HepG2 (cell line): ENCODE data around the gene ARID5B. TPM values are rescaled to one million over a fixed set of nuclear protein-coding genes. Genes with fewer than 3 reads are reported as not detected.

Experiments used
- ATAC-seq: fragments of 200-7000 bp; cut with Tn5 transposase; 3 replicates; pipeline ENCODE4 v1.9.1; 2020; ENCODE audit warnings: mild to moderate bottlenecking, moderate library complexity
- BruUV-seq: library from RNA; stranded (reverse); fragments of 400-500 nt; replicated peaks from 2 replicates; lab custom pipeline; 2021; lab: Mats Ljungman, UMichigan
- CTCF ChIA-PET: fragments of 300-600 bp; formaldehyde crosslinking; extraction: SDS; loops from one replicate; lab custom pipeline; 2021; ENCODE audit warnings: low total read pairs, inconsistent platforms, low intra/inter-chr PET ratio; lab: Yijun Ruan, JAX
- POLR2A ChIA-PET: fragments of 350-600 bp; sonication (Branson Sonifier 250); formaldehyde crosslinking; loops from one replicate; lab custom pipeline; 2020; ENCODE audit warnings: antibody characterized with exemption, inconsistent platforms; lab: Yijun Ruan, JAX
- DNase-seq: peaks from one replicate; pipeline ENCODE4 v3.0.0-alpha.2; 2015; ENCODE audit warnings: low spot score
- FAIRE-seq: peaks from 3 replicates; lab custom pipeline; 2011; peaks lifted over from hg19 to GRCh38; lab: Jason Lieb, UNC
- H2AFZ ChIP-seq: one replicate; pipeline ENCODE4 v1.6.1; 2011; ENCODE audit warnings: low read length, inconsistent platforms
- H3K27ac ChIP-seq: fragments of 300-600 bp; 3 replicates; pipeline ENCODE4 v1.8.0; 2011; ENCODE audit warnings: mixed run types, mild to moderate bottlenecking, mixed read lengths, low read length, inconsistent platforms; ENCODE audit not compliant: insufficient read depth; ENCODE audit errors: extremely low read length
- H3K27me3 ChIP-seq, 2 experiments: fragments of 200-600 bp in 1 of 2; 2 replicates in 1 of 2; 3 replicates in 1 of 2; pipeline versions ENCODE4 v1.6.0 to v1.8.0; 2011; ENCODE audit warnings: low read length in 2 of 2, mild to moderate bottlenecking in 2 of 2, moderate library complexity in 2 of 2, inconsistent platforms in 1 of 2; ENCODE audit not compliant: insufficient read depth in 2 of 2, control insufficient read depth in 1 of 2
- H3K36me3 ChIP-seq, 2 experiments: fragments of 200-600 bp in 1 of 2; replicated peaks in 1 of 2; 2 replicates in 1 of 2; 3 replicates in 1 of 2; pipeline versions ENCODE4 v1.5.1 to v1.8.0; 2011; ENCODE audit warnings: low read length in 2 of 2, inconsistent platforms in 1 of 2; ENCODE audit not compliant: insufficient read depth in 2 of 2, control insufficient read depth in 1 of 2
- H3K4me1 ChIP-seq: 2 replicates; pipeline ENCODE4 v1.5.1; 2012; ENCODE audit warnings: low read length, inconsistent platforms; ENCODE audit not compliant: insufficient read depth
- H3K4me2 ChIP-seq: 2 replicates; pipeline ENCODE4 v1.6.0; 2011; ENCODE audit warnings: low read depth, low read length, inconsistent platforms
- H3K4me3 ChIP-seq, 3 experiments: fragments of 200-600 bp in 1 of 3; sonication (generic), shearing (Covaris generic) in 1 of 3; replicated peaks in 1 of 3; 2 replicates each; pipeline ENCODE4 v1.5.1; 2011 to 2016; ENCODE audit warnings: low read length in 3 of 3, inconsistent platforms in 2 of 3, low read depth in 2 of 3, mild to moderate bottlenecking in 2 of 3, control low read depth in 1 of 3, mixed read lengths in 1 of 3; ENCODE audit not compliant: insufficient read depth in 1 of 3
- H3K79me2 ChIP-seq: one replicate; pipeline ENCODE4 v1.6.1; 2011; ENCODE audit warnings: low read length, inconsistent platforms; ENCODE audit not compliant: insufficient read depth
- H3K9ac ChIP-seq: 2 replicates; pipeline ENCODE4 v1.6.0; 2011; ENCODE audit warnings: mild to moderate bottlenecking, low read depth, low read length, inconsistent platforms; ENCODE audit not compliant: insufficient read depth
- H3K9me3 ChIP-seq: 2 replicates; pipeline ENCODE4 v1.5.1; 2012; ENCODE audit warnings: mild to moderate bottlenecking, low read length
- H4K20me1 ChIP-seq: 2 replicates; pipeline ENCODE4 v1.6.0; 2011; ENCODE audit warnings: inconsistent platforms, mild to moderate bottlenecking, low read length, moderate library complexity; ENCODE audit not compliant: insufficient read depth
- GABPB1 ChIP-seq: IDR thresholded peaks from 2 replicates; pipeline ENCODE4 v1.6.1; 2016; ENCODE audit warnings: mild to moderate bottlenecking, missing genetic modification reagents, moderate library complexity, missing compliant biosample characterization
- PAX8 ChIP-seq: sonication (generic); formaldehyde crosslinking; IDR thresholded peaks from 2 replicates; pipeline ENCODE4 v1.8.0; 2022; ENCODE audit warnings: mild to moderate bottlenecking, missing genetic modification reagents, borderline replicate concordance
- WGBS: methylation state at CpG from one replicate; pipeline ENCODE4 v1.1.6; 2017; ENCODE audit warnings: low lambda C conversion rate; 5-methylcytosine and 5-hydroxymethylcytosine counted together
- in situ Hi-C: cut with HindIII; loops from 2 replicates; pipeline ENCODE4 v1.10.0; 2017; ENCODE audit warnings: low pct_unique_long_range_greater_than_20kb; ENCODE audit not compliant: extremely low pct_ligation_motif_present
- intact Hi-C: fragments of 100-400 bp; cut with micrococcal nuclease; formaldehyde crosslinking; loops from one replicate; pipeline ENCODE4 v1.10.0; 2022; ENCODE audit not compliant: unreplicated experiment
- polyA plus RNA-seq, 8 experiments: library from polyadenylated mRNA; depleted of rRNA in 3 of 8; stranded (reverse) in 7 of 8; unstranded in 1 of 8; fragments of >200 nt; fragmentation: Illumina TruSeq in 4 of 8; extraction: Trizol in 4 of 8; gene quantifications; 2 replicates each; pipeline versions ENCODE4 v1.2.1 to v1.2.3, GENCODE V29; 2011 to 2016; ENCODE audit warnings: low read depth in 4 of 8, missing spikeins in 1 of 8, mixed read lengths in 1 of 8; ENCODE audit not compliant: insufficient read depth in 1 of 8
- total RNA-seq, 5 experiments: library from RNA; depleted of rRNA; stranded (reverse); fragments of >200 nt; fragmentation: Illumina TruSeq; extraction: Trizol; gene quantifications; 2 replicates each; pipeline ENCODE4 v1.2.3, GENCODE V29; 2016; ENCODE audit warnings: low read depth in 1 of 5
- TF ChIP-seq, protein P1 (sequence below): sonication (generic); formaldehyde crosslinking; IDR thresholded peaks from 2 replicates; pipeline ENCODE4 v1.9.0; 2021; ENCODE audit warnings: missing genetic modification reagents, borderline replicate concordance
- TF ChIP-seq, protein P2 (sequence below): sonication (generic); formaldehyde crosslinking; IDR thresholded peaks from 2 replicates; pipeline ENCODE4 v1.4.0; 2020; ENCODE audit warnings: missing genetic modification reagents, borderline replicate concordance
- TF ChIP-seq, protein P3 (sequence below): sonication (generic); formaldehyde crosslinking; IDR thresholded peaks from 2 replicates; pipeline ENCODE4 v1.5.0; 2020; ENCODE audit warnings: mild to moderate bottlenecking, missing genetic modification reagents
- TF ChIP-seq, protein P4 (sequence below): sonication (generic); formaldehyde crosslinking; IDR thresholded peaks from 2 replicates; pipeline ENCODE4 v1.5.1; 2020; ENCODE audit warnings: mild to moderate bottlenecking, missing genetic modification reagents, moderate library complexity
- TF ChIP-seq, protein P5 (sequence below): IDR thresholded peaks from 2 replicates; pipeline ENCODE4 v1.6.1; 2016; ENCODE audit warnings: missing genetic modification reagents, missing compliant biosample characterization

ARID5B gene
- total and polyA plus RNA-seq, 2 of the 13 experiments (the other 11 are each of a cell fraction or from before 2014, with no cell fraction given), result 6.2 to 21.1 TPM

DNA sequence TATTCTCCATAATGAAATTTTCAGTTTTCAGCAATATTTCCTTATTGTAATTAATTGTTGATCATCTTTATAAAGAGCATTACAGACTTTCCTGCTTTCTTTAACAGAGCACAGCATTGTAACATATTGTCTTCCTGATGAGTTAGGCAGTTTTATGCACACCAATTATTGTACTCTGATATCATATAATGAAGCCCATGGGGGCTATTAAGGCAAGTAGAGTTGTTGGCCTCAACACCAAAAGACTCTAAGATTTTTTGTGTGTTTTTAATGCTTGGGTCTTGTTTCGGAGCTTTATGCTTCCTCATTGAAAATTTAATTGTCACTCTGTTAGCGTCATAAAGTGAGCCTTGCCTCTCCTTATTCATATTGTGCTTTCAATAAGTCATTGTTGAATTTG lies 49.2 kb upstream of the ARID5B start (continued):
- TF ChIP-seq, protein P1, sequence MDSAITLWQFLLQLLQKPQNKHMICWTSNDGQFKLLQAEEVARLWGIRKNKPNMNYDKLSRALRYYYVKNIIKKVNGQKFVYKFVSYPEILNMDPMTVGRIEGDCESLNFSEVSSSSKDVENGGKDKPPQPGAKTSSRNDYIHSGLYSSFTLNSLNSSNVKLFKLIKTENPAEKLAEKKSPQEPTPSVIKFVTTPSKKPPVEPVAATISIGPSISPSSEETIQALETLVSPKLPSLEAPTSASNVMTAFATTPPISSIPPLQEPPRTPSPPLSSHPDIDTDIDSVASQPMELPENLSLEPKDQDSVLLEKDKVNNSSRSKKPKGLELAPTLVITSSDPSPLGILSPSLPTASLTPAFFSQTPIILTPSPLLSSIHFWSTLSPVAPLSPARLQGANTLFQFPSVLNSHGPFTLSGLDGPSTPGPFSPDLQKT (CRISPR knock-in tag), result no peak

- in situ Hi-C loops (no loop called here), intact Hi-C loops (no loop called here)
- BruUV-seq, result no TSS peak
- no peak overlapping the region for H3K4me3 ChIP-seq
- DNase-seq (no peak), ATAC-seq (no peak), FAIRE-seq (no peak)
- ChIA-PET POLR2A (no interaction called here), CTCF (no interaction called here)
- WGBS, result 40% methylated on average over 3 of the region's 3 CpGs
- no peaks in the 10 kb centered on the region; a peak in 1 of 5 replicates for H3K27me3 ChIP-seq
- no peaks in the 10 kb centered on the region for H3K79me2 ChIP-seq
- no peak overlapping the region for H3K9ac ChIP-seq
- TF ChIP-seq, protein P2, sequence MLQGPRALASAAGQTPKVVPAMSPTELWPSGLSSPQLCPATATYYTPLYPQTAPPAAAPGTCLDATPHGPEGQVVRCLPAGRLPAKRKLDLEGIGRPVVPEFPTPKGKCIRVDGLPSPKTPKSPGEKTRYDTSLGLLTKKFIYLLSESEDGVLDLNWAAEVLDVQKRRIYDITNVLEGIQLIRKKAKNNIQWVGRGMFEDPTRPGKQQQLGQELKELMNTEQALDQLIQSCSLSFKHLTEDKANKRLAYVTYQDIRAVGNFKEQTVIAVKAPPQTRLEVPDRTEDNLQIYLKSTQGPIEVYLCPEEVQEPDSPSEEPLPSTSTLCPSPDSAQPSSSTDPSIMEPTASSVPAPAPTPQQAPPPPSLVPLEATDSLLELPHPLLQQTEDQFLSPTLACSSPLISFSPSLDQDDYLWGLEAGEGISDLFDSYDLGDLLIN (CRISPR knock-in tag), result no peak
- TF ChIP-seq, protein P3, sequence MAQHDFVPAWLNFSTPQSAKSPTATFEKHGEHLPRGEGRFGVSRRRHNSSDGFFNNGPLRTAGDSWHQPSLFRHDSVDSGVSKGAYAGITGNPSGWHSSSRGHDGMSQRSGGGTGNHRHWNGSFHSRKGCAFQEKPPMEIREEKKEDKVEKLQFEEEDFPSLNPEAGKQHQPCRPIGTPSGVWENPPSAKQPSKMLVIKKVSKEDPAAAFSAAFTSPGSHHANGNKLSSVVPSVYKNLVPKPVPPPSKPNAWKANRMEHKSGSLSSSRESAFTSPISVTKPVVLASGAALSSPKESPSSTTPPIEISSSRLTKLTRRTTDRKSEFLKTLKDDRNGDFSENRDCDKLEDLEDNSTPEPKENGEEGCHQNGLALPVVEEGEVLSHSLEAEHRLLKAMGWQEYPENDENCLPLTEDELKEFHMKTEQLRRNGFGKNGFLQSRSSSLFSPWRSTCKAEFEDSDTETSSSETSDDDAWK (CRISPR knock-in tag), result no peak
- TF ChIP-seq GABPB1, result no peak
- TF ChIP-seq, protein P4, sequence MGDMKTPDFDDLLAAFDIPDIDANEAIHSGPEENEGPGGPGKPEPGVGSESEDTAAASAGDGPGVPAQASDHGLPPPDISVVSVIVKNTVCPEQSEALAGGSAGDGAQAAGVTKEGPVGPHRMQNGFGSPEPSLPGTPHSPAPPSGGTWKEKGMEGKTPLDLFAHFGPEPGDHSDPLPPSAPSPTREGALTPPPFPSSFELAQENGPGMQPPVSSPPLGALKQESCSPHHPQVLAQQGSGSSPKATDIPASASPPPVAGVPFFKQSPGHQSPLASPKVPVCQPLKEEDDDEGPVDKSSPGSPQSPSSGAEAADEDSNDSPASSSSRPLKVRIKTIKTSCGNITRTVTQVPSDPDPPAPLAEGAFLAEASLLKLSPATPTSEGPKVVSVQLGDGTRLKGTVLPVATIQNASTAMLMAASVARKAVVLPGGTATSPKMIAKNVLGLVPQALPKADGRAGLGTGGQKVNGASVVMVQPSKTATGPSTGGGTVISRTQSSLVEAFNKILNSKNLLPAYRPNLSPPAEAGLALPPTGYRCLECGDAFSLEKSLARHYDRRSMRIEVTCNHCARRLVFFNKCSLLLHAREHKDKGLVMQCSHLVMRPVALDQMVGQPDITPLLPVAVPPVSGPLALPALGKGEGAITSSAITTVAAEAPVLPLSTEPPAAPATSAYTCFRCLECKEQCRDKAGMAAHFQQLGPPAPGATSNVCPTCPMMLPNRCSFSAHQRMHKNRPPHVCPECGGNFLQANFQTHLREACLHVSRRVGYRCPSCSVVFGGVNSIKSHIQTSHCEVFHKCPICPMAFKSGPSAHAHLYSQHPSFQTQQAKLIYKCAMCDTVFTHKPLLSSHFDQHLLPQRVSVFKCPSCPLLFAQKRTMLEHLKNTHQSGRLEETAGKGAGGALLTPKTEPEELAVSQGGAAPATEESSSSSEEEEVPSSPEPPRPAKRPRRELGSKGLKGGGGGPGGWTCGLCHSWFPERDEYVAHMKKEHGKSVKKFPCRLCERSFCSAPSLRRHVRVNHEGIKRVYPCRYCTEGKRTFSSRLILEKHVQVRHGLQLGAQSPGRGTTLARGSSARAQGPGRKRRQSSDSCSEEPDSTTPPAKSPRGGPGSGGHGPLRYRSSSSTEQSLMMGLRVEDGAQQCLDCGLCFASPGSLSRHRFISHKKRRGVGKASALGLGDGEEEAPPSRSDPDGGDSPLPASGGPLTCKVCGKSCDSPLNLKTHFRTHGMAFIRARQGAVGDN (CRISPR knock-in tag), result no peak
- TF ChIP-seq PAX8, result no peak
- TF ChIP-seq, protein P5, sequence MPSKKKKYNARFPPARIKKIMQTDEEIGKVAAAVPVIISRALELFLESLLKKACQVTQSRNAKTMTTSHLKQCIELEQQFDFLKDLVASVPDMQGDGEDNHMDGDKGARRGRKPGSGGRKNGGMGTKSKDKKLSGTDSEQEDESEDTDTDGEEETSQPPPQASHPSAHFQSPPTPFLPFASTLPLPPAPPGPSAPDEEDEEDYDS (CRISPR knock-in tag), result no peak
- no peaks in the 10 kb centered on the region for H4K20me1 ChIP-seq
- no peak overlapping the region for H3K4me2 ChIP-seq
- no peak overlapping the region for H2AFZ ChIP-seq
- no peaks in the 10 kb centered on the region for H3K36me3 ChIP-seq
- no peaks in the 10 kb centered on the region for H3K9me3 ChIP-seq
- H3K27ac ChIP-seq, result no peak overlapping the region
- H3K4me1 ChIP-seq, result no peaks in the 10 kb centered on the region
Measured at GRCh38 chr10:61855771-61856170, 45.7 kb upstream of the ARID5B start.
